ENCODE data around the gene PTP4A1. TPM values are rescaled to one million over a fixed set of nuclear protein-coding genes. Genes with fewer than 3 reads are reported as not detected.

Gene PTP4A1
- total and polyA plus RNA-seq, 2 of the 13 experiments (the other 11 are each of a cell fraction or from before 2014, with no cell fraction given): 141 to 376 TPM

GRCh38 chr6:63598049-63599036 lies 26.1 kb downstream of the PTP4A1 start (continued):
- no peak for TF ChIP-seq CC2D1A (CRISPR knock-in tag; IDR thresholded peaks at IDR 0.05)
- TF ChIP-seq HDAC6 (IDR thresholded peaks at IDR 0.05; ENCODE audit: low read depth, low read length): no peak
- TF ChIP-seq EED (CRISPR knock-in tag; IDR thresholded peaks at IDR 0.05): no peak
- peak; percentile 47; the same call in 1 of the 2 replicates for TF ChIP-seq YEATS2 (CRISPR knock-in tag; IDR thresholded peaks at IDR 0.05; ENCODE audit: borderline replicate concordance)
- TF ChIP-seq ZMYM4 (CRISPR knock-in tag; IDR thresholded peaks at IDR 0.05): peak; percentile 98
- no peak for TF ChIP-seq ZBTB43 (CRISPR knock-in tag; conservative IDR thresholded peaks at IDR 0.05)
- TF ChIP-seq KMT2B (CRISPR knock-in tag; IDR thresholded peaks at IDR 0.05): peak; percentile 73
- 0 out of 2 replicates have a peak, but pooled peaks have one; percentile 38 for TF ChIP-seq ETV6 (CRISPR knock-in tag; conservative IDR thresholded peaks at IDR 0.05)
- TF ChIP-seq HIVEP1 (CRISPR knock-in tag; IDR thresholded peaks at IDR 0.05): no peak
- TF ChIP-seq ZNF570 (CRISPR knock-in tag; IDR thresholded peaks at IDR 0.05; ENCODE audit: borderline replicate concordance): no peak
- no peak for TF ChIP-seq ZNF34 (CRISPR knock-in tag; IDR thresholded peaks at IDR 0.05; ENCODE audit: borderline replicate concordance)
- TF ChIP-seq ZNF646 (CRISPR knock-in tag; IDR thresholded peaks at IDR 0.05): peak; percentile 13; the same call in 1 of the 2 replicates
- TF ChIP-seq, protein P1, sequence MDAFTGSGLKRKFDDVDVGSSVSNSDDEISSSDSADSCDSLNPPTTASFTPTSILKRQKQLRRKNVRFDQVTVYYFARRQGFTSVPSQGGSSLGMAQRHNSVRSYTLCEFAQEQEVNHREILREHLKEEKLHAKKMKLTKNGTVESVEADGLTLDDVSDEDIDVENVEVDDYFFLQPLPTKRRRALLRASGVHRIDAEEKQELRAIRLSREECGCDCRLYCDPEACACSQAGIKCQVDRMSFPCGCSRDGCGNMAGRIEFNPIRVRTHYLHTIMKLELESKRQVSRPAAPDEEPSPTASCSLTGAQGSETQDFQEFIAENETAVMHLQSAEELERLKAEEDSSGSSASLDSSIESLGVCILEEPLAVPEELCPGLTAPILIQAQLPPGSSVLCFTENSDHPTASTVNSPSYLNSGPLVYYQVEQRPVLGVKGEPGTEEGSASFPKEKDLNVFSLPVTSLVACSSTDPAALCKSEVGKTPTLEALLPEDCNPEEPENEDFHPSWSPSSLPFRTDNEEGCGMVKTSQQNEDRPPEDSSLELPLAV (CRISPR knock-in tag; conservative IDR thresholded peaks at IDR 0.05; ENCODE audit: low read depth): 0 out of 2 replicates have a peak, but pooled peaks have one; percentile 29
- TF ChIP-seq ZNF275 (CRISPR knock-in tag; IDR thresholded peaks at IDR 0.05; ENCODE audit: borderline replicate concordance): peak; percentile 77; the same call in 1 of the 2 replicates
- no peak for TF ChIP-seq ZNF260 (CRISPR knock-in tag; IDR thresholded peaks at IDR 0.05; ENCODE audit: borderline replicate concordance, low read depth)
